Activated T-cell treated with anti-CD3 and anti-CD28 coated beads, Interleukin-2, amount 50 U/mL, for 4 hours (primary cell): Measurements from ENCODE around the gene UBE4A. TPM values are rescaled to one million over a fixed set of nuclear protein-coding genes. Genes with fewer than 3 reads are reported as not detected.
A peak's percentile ranks its signal among the peaks of the same experiment; 100 is the strongest.

ENCODE experiments used
- ATAC-seq, 2 donors: fragments of 200-7000 bp; cut with Tn5 transposase; one replicate each; pipeline ENCODE4 v1.10.0; 2021
- DNase-seq: peaks from one replicate; pipeline ENCODE4 v3.0.0-alpha.2; 2020
- H3K27me3 Mint-ChIP-seq: one replicate; pipeline ENCODE4 v1.8.0; 2021; ENCODE audit warnings: low read depth, mixed read lengths
- H3K36me3 Mint-ChIP-seq: one replicate; pipeline ENCODE4 v1.8.0; 2022; ENCODE audit warnings: mixed read lengths; ENCODE audit not compliant: insufficient read depth
- H3K4me1 Mint-ChIP-seq: one replicate; pipeline ENCODE4 v1.8.0; 2021; ENCODE audit warnings: low read depth, mixed read lengths
- H3K4me3 Mint-ChIP-seq: one replicate; pipeline ENCODE4 v1.8.0; 2021; ENCODE audit warnings: mild to moderate bottlenecking, moderate library complexity, mixed read lengths
- H3K9me3 Mint-ChIP-seq: one replicate; pipeline ENCODE4 v1.8.0; 2021; ENCODE audit warnings: mixed read lengths
- total RNA-seq, 3 donors: library from RNA; stranded (reverse); gene quantifications; one replicate each; pipeline ENCODE4 v1.2.1, GENCODE V29; 2021

Gene UBE4A
- total RNA-seq, 3 donors from 2014 or later, result 43.7 to 45.1 (median 45.0) TPM

GRCh38 chr11:118325283-118325682, 34.1 kb upstream of the UBE4A start:
- Mint-ChIP-seq H3K36me3 (peaks cover 15% of the 10 kb centered on the region), H3K4me1 (peaks cover 37% of the 10 kb centered on the region), H3K27me3 (no peaks in the 10 kb centered on the region), H3K9me3 (no peaks in the 10 kb centered on the region), H3K4me3 (no peak overlapping the region)
- no peak for DNase-seq
- ATAC-seq, result no peak

- Mint-ChIP-seq H3K36me3 (peaks cover 9% of the 10 kb centered on the region), H3K4me3 (no peak overlapping the region), H3K4me1 (peaks cover 23% of the 10 kb centered on the region), H3K9me3 (no peaks in the 10 kb centered on the region), H3K27me3 (no peaks in the 10 kb centered on the region)
- DNase-seq, result no peak
- ATAC-seq, result no peak
Measured at GRCh38 chr11:118328745-118329144, 30.7 kb upstream of the UBE4A start.

- no peaks in the 10 kb centered on the region for H3K9me3 Mint-ChIP-seq
- no peaks in the 10 kb centered on the region for H3K27me3 Mint-ChIP-seq
- DNase-seq (no peak), ATAC-seq (no peak)
- H3K4me3 Mint-ChIP-seq, result peak overlapping the region; percentile 55
- peaks cover 17% of the 10 kb centered on the region for H3K36me3 Mint-ChIP-seq
- H3K4me1 Mint-ChIP-seq, result peaks cover 48% of the 10 kb centered on the region
Measured at GRCh38 chr11:118334745-118335144, 24.7 kb upstream of the UBE4A start.

GRCh38 chr11:118338637-118339061, 20.8 kb upstream of the UBE4A start:
- no peaks in the 10 kb centered on the region for H3K9me3 Mint-ChIP-seq
- H3K4me3 Mint-ChIP-seq, result peak overlapping the region; percentile 92
- peaks cover 30% of the 10 kb centered on the region for H3K36me3 Mint-ChIP-seq
- no peaks in the 10 kb centered on the region for H3K27me3 Mint-ChIP-seq
- H3K4me1 Mint-ChIP-seq, result peaks cover 59% of the 10 kb centered on the region
- peak; percentile 59 to 62 for ATAC-seq
- peak; percentile 85 for DNase-seq

GRCh38 chr11:118339281-118339961, 20.0 kb upstream of the UBE4A start:
- ATAC-seq, result peak in 1 of 2 donors; percentile 13
- Mint-ChIP-seq H3K9me3 (no peaks in the 10 kb centered on the region), H3K36me3 (peaks cover 30% of the 10 kb centered on the region), H3K4me1 (peaks cover 59% of the 10 kb centered on the region), H3K27me3 (no peaks in the 10 kb centered on the region), H3K4me3 (peak overlapping the region; percentile 92)
- DNase-seq, result no peak

GRCh38 chr11:118340449-118340848, 19.0 kb upstream of the UBE4A start:
- DNase-seq, result no peak
- Mint-ChIP-seq H3K9me3 (no peaks in the 10 kb centered on the region), H3K36me3 (peaks cover 33% of the 10 kb centered on the region), H3K27me3 (no peaks in the 10 kb centered on the region), H3K4me3 (peak overlapping the region; percentile 92), H3K4me1 (peaks cover 61% of the 10 kb centered on the region)
- no peak for ATAC-seq

GRCh38 chr11:118341261-118341660, 18.1 kb upstream of the UBE4A start:
- no peak for DNase-seq
- no peak for ATAC-seq

GRCh38 chr11:118341815-118342489, 17.4 kb upstream of the UBE4A start:
- Mint-ChIP-seq H3K9me3 (no peaks in the 10 kb centered on the region), H3K4me1 (peaks cover 66% of the 10 kb centered on the region), H3K4me3 (peak overlapping the region; percentile 92), H3K27me3 (no peaks in the 10 kb centered on the region), H3K36me3 (peaks cover 34% of the 10 kb centered on the region)
- ATAC-seq (no peak), DNase-seq (no peak)

More at GRCh38 chr11:118341261-118341660, 18.1 kb upstream of the UBE4A start:
- H3K27me3 Mint-ChIP-seq, result no peaks in the 10 kb centered on the region
- H3K9me3 Mint-ChIP-seq, result no peaks in the 10 kb centered on the region
- peak overlapping the region; percentile 92 for H3K4me3 Mint-ChIP-seq
- peaks cover 36% of the 10 kb centered on the region for H3K36me3 Mint-ChIP-seq
- H3K4me1 Mint-ChIP-seq, result peaks cover 65% of the 10 kb centered on the region

- H3K9me3 Mint-ChIP-seq, result no peaks in the 10 kb centered on the region
- peaks cover 72% of the 10 kb centered on the region for H3K4me1 Mint-ChIP-seq
- ATAC-seq, result peak; percentile 70 to 72
- H3K4me3 Mint-ChIP-seq, result peak within 1 kb of the TSS; percentile 92
- DNase-seq, result peak; percentile 68
- H3K27me3 Mint-ChIP-seq, result no peaks in the 10 kb centered on the region
- H3K36me3 Mint-ChIP-seq, result peaks cover 36% of the 10 kb centered on the region
Measured at GRCh38 chr11:118342503-118343161, 16.8 kb upstream of the UBE4A start, which contains the start of gene CD3D. Gene CD3D (minus strand): TSS chr11:118342705. CDS start chr11:118342607, 98 bp downstream.

GRCh38 chr11:118343248-118343647, 16.2 kb upstream of the UBE4A start:
- H3K4me3 Mint-ChIP-seq, result peak overlapping the region; percentile 92
- peak; percentile 17 to 25 for ATAC-seq
- no peak for DNase-seq

GRCh38 chr11:118343981-118344515, 15.4 kb upstream of the UBE4A start, which contains the start of gene CD3G:
Gene CD3G (plus strand): TSS chr11:118344344. CDS start chr11:118344424, 80 bp downstream.
- Mint-ChIP-seq H3K4me1 (peaks cover 72% of the 10 kb centered on the region), H3K27me3 (no peaks in the 10 kb centered on the region), H3K9me3 (no peaks in the 10 kb centered on the region), H3K4me3 (peak within 1 kb of the TSS; percentile 92), H3K36me3 (peaks cover 41% of the 10 kb centered on the region)
- ATAC-seq, result peak; percentile 57 to 65
- peak; percentile 63 for DNase-seq

More at GRCh38 chr11:118343248-118343647, 16.2 kb upstream of the UBE4A start:
- Mint-ChIP-seq H3K36me3 (peaks cover 39% of the 10 kb centered on the region), H3K4me1 (peaks cover 72% of the 10 kb centered on the region), H3K27me3 (no peaks in the 10 kb centered on the region), H3K9me3 (no peaks in the 10 kb centered on the region)

- Mint-ChIP-seq H3K9me3 (no peaks in the 10 kb centered on the region), H3K4me3 (no peak overlapping the region), H3K36me3 (peaks cover 38% of the 10 kb centered on the region), H3K27me3 (no peaks in the 10 kb centered on the region), H3K4me1 (peaks cover 56% of the 10 kb centered on the region)
- no peak for DNase-seq
- ATAC-seq, result peak; percentile 32 to 58
Measured at GRCh38 chr11:118349475-118349874, 9.9 kb upstream of the UBE4A start.

- H3K9me3 Mint-ChIP-seq, result no peaks in the 10 kb centered on the region
- H3K4me1 Mint-ChIP-seq, result peaks cover 24% of the 10 kb centered on the region
- H3K36me3 Mint-ChIP-seq, result peaks cover 26% of the 10 kb centered on the region
- H3K4me3 Mint-ChIP-seq, result no peak overlapping the region
- DNase-seq (no peak), ATAC-seq (no peak)
- H3K27me3 Mint-ChIP-seq, result no peaks in the 10 kb centered on the region
Measured at GRCh38 chr11:118353084-118353710, 6.2 kb upstream of the UBE4A start.

- Mint-ChIP-seq H3K9me3 (no peaks in the 10 kb centered on the region), H3K27me3 (no peaks in the 10 kb centered on the region), H3K4me1 (peaks cover 44% of the 10 kb centered on the region), H3K4me3 (no peak overlapping the region), H3K36me3 (peaks cover 15% of the 10 kb centered on the region)
- ATAC-seq (no peak), DNase-seq (no peak)
Measured at GRCh38 chr11:118358071-118358470, 1.3 kb upstream of the UBE4A start.
